Right lobe of liver (tissue), 4 donors: ENCODE data around the gene TMEM231.

Experiments
- POLR2A ChIP-seq: fragments of 450-650 bp; IDR thresholded peaks from one replicate; pipeline ENCODE4 v1.6.1; 2017; ENCODE audit warnings: antibody characterized with exemption, mild to moderate bottlenecking
- TF ChIP-seq, protein P1 (sequence below), 4 donors: fragments of 200-600 bp in 3 of 4; fragments of 450-650 bp in 1 of 4; IDR thresholded peaks; one replicate each; pipeline versions ENCODE4 v1.5.1 to v1.8.0; 2016 to 2022; ENCODE audit warnings: antibody characterized with exemption in 4 of 4, mild to moderate bottlenecking in 2 of 4
- donor health status: DM: no; HTN: no; CAD: no.
- donor health status: DM: no; HTN: no; CAD: no.
- donor health status: DM: no; HTN: yes; CAD: no.

DNA sequence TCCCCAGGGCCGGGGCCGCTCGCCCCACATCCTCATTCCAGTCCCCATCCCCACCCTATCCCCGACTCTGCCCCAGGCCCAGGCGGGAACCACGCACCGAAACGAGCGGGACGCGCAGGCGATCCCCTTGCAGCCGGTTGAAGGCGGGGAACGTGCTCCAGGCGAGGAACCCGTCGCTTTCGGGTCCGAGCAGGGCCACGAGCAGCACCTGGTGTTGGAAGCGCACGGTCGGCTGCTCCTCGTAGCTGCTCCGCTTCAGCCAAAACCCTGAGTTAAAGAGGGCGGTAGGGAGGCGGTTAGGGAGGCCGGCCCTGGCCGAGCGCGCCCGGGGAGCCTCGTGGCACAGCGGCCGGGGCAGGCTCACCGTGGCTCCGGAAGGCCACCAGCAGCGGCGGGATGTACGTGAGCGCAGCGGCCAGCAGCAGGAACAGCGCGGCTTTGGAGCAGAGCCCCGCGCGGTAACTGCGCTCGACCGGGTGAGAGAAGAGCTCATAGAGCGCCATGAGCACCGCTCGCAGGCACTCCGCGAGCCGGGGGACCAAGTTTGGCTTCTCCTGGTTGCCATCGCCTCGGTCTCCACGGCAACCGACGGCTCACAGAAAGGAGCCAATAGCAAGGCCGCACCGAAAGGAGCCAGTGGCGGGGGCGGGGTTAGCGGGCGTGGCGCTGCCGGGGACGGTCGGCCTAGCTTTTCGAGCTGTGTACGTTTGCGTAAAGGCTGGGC is at the start of gene TMEM231:
- TF ChIP-seq, protein P1, sequence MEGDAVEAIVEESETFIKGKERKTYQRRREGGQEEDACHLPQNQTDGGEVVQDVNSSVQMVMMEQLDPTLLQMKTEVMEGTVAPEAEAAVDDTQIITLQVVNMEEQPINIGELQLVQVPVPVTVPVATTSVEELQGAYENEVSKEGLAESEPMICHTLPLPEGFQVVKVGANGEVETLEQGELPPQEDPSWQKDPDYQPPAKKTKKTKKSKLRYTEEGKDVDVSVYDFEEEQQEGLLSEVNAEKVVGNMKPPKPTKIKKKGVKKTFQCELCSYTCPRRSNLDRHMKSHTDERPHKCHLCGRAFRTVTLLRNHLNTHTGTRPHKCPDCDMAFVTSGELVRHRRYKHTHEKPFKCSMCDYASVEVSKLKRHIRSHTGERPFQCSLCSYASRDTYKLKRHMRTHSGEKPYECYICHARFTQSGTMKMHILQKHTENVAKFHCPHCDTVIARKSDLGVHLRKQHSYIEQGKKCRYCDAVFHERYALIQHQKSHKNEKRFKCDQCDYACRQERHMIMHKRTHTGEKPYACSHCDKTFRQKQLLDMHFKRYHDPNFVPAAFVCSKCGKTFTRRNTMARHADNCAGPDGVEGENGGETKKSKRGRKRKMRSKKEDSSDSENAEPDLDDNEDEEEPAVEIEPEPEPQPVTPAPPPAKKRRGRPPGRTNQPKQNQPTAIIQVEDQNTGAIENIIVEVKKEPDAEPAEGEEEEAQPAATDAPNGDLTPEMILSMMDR (IDR thresholded peaks at IDR 0.05) = no peak
- TF ChIP-seq POLR2A = no peak
